H1 (cell line): ENCODE data around the gene SPATS2L. TPM values are rescaled to one million over a fixed set of nuclear protein-coding genes. Genes with fewer than 3 reads are reported as not detected.
A peak's percentile ranks its signal among the peaks of the same experiment; 100 is the strongest.

ENCODE experiments used
- CTBP2 ChIP-seq: IDR thresholded peaks from 2 replicates; pipeline ENCODE4 v1.7.0; 2011; ENCODE audit warnings: borderline replicate concordance, mild to moderate bottlenecking, moderate library complexity, mixed read lengths, low read length; ENCODE audit not compliant: insufficient read depth, insufficient read length
- POLR2A ChIP-seq, 2 experiments: IDR thresholded peaks; 1 replicate in 1 of 2; 2 replicates in 1 of 2; pipeline ENCODE4 v1.6.1; 2011; ENCODE audit warnings: low read depth in 2 of 2, low read length in 2 of 2, mild to moderate bottlenecking in 2 of 2; ENCODE audit errors: control extremely low read depth in 1 of 2
- RXRA ChIP-seq: IDR thresholded peaks from 2 replicates; pipeline ENCODE4 v1.6.1; 2011; ENCODE audit warnings: low read depth, mild to moderate bottlenecking, low read length, moderate library complexity; ENCODE audit not compliant: insufficient read depth
- polyA plus RNA-seq, 7 experiments: library from polyadenylated mRNA; depleted of rRNA in 3 of 7; stranded (reverse) in 5 of 7; unstranded in 2 of 7; fragments of >200 nt in 5 of 7; fragments of 200-250 nt in 2 of 7; gene quantifications; 1 replicate in 5 of 7; 2 replicates in 1 of 7; 4 replicates in 1 of 7; pipeline versions ENCODE4 v1.2.1 to v1.2.3, GENCODE V29; 2011 to 2013; ENCODE audit warnings: missing spikeins in 2 of 7, mixed read lengths in 2 of 7
- total RNA-seq: library from RNA; stranded (reverse); fragmentation: NEBNext Ultra II Directional; extraction: Animal tissue kit (Norgen Biotek cat#: 25700); gene quantifications from 2 replicates; pipeline ENCODE4 v1.2.1, GENCODE V29; 2021
- TF ChIP-seq, protein P1 (sequence below): fragments of 300-600 bp; sonication (generic); IDR thresholded peaks from 2 replicates; pipeline ENCODE4 v1.7.1; 2012; ENCODE audit warnings: low read length, moderate library complexity, mild to moderate bottlenecking, inconsistent platforms; ENCODE audit not compliant: insufficient replicate concordance
- TF ChIP-seq, protein P2 (sequence below): IDR thresholded peaks from 2 replicates; pipeline ENCODE4 v1.6.1; 2011; ENCODE audit warnings: low read length, improper control_type of control experiment

SPATS2L gene
- total and polyA plus RNA-seq, 2 of the 8 experiments (the other 6 are each of a cell fraction or from before 2014, with no cell fraction given), result 67.3 to 189 TPM

DNA sequence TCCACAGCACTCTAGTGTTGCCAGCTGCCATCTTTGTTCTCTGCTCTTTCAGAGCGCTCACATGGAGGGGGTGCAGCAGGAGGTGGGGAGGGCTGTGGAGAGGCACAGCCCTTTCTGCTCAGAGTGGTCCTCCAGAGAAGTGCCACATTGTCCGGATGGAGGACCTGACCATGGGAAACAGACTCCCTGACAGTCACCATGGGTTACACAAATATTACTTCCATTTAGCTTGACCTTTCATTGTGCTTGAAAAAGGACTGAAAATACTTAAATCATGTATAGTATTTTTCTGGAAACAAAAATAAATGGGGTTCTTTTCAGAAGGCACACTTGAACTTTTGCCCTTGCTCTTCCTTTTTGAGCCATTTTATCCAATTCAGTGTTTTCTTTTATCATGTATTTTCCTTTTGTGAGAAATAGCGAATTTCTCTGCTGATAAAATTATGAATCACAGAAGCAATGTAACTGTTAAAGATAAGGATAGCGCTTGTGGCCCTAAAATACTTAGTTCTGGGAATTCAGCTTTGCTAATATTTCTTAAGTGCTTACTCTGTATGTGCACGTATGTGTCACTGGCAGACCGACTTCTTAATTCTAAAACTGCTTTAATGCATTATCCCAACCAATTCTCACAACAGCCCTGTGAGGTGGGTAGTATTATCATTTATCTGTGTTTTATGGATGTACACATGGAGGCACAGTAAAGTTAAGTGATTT, 34.2 kb downstream of the SPATS2L start (continued):
- TF ChIP-seq, protein P1, sequence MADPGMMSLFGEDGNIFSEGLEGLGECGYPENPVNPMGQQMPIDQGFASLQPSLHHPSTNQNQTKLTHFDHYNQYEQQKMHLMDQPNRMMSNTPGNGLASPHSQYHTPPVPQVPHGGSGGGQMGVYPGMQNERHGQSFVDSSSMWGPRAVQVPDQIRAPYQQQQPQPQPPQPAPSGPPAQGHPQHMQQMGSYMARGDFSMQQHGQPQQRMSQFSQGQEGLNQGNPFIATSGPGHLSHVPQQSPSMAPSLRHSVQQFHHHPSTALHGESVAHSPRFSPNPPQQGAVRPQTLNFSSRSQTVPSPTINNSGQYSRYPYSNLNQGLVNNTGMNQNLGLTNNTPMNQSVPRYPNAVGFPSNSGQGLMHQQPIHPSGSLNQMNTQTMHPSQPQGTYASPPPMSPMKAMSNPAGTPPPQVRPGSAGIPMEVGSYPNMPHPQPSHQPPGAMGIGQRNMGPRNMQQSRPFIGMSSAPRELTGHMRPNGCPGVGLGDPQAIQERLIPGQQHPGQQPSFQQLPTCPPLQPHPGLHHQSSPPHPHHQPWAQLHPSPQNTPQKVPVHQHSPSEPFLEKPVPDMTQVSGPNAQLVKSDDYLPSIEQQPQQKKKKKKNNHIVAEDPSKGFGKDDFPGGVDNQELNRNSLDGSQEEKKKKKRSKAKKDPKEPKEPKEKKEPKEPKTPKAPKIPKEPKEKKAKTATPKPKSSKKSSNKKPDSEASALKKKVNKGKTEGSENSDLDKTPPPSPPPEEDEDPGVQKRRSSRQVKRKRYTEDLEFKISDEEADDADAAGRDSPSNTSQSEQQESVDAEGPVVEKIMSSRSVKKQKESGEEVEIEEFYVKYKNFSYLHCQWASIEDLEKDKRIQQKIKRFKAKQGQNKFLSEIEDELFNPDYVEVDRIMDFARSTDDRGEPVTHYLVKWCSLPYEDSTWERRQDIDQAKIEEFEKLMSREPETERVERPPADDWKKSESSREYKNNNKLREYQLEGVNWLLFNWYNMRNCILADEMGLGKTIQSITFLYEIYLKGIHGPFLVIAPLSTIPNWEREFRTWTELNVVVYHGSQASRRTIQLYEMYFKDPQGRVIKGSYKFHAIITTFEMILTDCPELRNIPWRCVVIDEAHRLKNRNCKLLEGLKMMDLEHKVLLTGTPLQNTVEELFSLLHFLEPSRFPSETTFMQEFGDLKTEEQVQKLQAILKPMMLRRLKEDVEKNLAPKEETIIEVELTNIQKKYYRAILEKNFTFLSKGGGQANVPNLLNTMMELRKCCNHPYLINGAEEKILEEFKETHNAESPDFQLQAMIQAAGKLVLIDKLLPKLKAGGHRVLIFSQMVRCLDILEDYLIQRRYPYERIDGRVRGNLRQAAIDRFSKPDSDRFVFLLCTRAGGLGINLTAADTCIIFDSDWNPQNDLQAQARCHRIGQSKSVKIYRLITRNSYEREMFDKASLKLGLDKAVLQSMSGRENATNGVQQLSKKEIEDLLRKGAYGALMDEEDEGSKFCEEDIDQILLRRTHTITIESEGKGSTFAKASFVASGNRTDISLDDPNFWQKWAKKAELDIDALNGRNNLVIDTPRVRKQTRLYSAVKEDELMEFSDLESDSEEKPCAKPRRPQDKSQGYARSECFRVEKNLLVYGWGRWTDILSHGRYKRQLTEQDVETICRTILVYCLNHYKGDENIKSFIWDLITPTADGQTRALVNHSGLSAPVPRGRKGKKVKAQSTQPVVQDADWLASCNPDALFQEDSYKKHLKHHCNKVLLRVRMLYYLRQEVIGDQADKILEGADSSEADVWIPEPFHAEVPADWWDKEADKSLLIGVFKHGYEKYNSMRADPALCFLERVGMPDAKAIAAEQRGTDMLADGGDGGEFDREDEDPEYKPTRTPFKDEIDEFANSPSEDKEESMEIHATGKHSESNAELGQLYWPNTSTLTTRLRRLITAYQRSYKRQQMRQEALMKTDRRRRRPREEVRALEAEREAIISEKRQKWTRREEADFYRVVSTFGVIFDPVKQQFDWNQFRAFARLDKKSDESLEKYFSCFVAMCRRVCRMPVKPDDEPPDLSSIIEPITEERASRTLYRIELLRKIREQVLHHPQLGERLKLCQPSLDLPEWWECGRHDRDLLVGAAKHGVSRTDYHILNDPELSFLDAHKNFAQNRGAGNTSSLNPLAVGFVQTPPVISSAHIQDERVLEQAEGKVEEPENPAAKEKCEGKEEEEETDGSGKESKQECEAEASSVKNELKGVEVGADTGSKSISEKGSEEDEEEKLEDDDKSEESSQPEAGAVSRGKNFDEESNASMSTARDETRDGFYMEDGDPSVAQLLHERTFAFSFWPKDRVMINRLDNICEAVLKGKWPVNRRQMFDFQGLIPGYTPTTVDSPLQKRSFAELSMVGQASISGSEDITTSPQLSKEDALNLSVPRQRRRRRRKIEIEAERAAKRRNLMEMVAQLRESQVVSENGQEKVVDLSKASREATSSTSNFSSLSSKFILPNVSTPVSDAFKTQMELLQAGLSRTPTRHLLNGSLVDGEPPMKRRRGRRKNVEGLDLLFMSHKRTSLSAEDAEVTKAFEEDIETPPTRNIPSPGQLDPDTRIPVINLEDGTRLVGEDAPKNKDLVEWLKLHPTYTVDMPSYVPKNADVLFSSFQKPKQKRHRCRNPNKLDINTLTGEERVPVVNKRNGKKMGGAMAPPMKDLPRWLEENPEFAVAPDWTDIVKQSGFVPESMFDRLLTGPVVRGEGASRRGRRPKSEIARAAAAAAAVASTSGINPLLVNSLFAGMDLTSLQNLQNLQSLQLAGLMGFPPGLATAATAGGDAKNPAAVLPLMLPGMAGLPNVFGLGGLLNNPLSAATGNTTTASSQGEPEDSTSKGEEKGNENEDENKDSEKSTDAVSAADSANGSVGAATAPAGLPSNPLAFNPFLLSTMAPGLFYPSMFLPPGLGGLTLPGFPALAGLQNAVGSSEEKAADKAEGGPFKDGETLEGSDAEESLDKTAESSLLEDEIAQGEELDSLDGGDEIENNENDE, result no peak
- TF ChIP-seq RXRA (no peak), POLR2A (IDR thresholded peaks at IDR 0.05; ENCODE audit: control extremely low read depth in 1 of 2, low read depth in 2 of 2, low read length in 2 of 2) (peak in 1 of 2 experiments; percentile 12; a peak in 1 of 3 replicates), CTBP2 (no peak)
- TF ChIP-seq, protein P2, sequence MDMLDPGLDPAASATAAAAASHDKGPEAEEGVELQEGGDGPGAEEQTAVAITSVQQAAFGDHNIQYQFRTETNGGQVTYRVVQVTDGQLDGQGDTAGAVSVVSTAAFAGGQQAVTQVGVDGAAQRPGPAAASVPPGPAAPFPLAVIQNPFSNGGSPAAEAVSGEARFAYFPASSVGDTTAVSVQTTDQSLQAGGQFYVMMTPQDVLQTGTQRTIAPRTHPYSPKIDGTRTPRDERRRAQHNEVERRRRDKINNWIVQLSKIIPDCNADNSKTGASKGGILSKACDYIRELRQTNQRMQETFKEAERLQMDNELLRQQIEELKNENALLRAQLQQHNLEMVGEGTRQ, result no peak
